Left forelimb (tissue), 1 donor: ENCODE data around the gene PTPRK.

Source experiments
- DNase-seq: peaks from one replicate; pipeline ENCODE4 v3.0.0-alpha.2; 2018; ENCODE audit warnings: low spot score

The PTPRK gene

GRCh38 chr6:128515550-128516513 lies 4.6 kb downstream of the PTPRK start:
- DNase-seq = no peak

GRCh38 chr6:128513878-128514277 lies 6.5 kb downstream of the PTPRK start:
- DNase-seq = no peak

- no peak for DNase-seq
Measured at GRCh38 chr6:128512296-128512695, 8.1 kb downstream of the PTPRK start.

GRCh38 chr6:128511506-128511905 lies 8.9 kb downstream of the PTPRK start:
- DNase-seq = no peak

GRCh38 chr6:128509709-128510108 lies 10.7 kb downstream of the PTPRK start:
- DNase-seq = no peak

GRCh38 chr6:128508588-128509296 lies 11.7 kb downstream of the PTPRK start:
- no peak for DNase-seq

- DNase-seq = no peak
Measured at GRCh38 chr6:128507337-128508310, 12.8 kb downstream of the PTPRK start.

- no peak for DNase-seq
Measured at GRCh38 chr6:128505603-128506002, 14.8 kb downstream of the PTPRK start.

GRCh38 chr6:128504003-128504654 lies 16.3 kb downstream of the PTPRK start:
- DNase-seq = no peak

- DNase-seq = no peak
Measured at GRCh38 chr6:128500749-128501600, 19.4 kb downstream of the PTPRK start.

GRCh38 chr6:128500014-128500413 lies 20.4 kb downstream of the PTPRK start:
- DNase-seq = no peak

- DNase-seq = no peak
Measured at GRCh38 chr6:128499079-128499731, 21.2 kb downstream of the PTPRK start.

- no peak for DNase-seq
Measured at GRCh38 chr6:128498234-128498633, 22.2 kb downstream of the PTPRK start.

- no peak for DNase-seq
Measured at GRCh38 chr6:128495536-128496333, 24.7 kb downstream of the PTPRK start.

GRCh38 chr6:128494440-128494839 lies 26.0 kb downstream of the PTPRK start:
- no peak for DNase-seq

- DNase-seq = no peak
Measured at GRCh38 chr6:128493877-128494276, 26.5 kb downstream of the PTPRK start.

GRCh38 chr6:128492386-128492785 lies 28.0 kb downstream of the PTPRK start:
- no peak for DNase-seq

GRCh38 chr6:128491610-128492206 lies 28.7 kb downstream of the PTPRK start:
- DNase-seq = no peak
